IMR-90 (cell line): ENCODE results near the gene STOX1. TPM values are rescaled to one million over a fixed set of nuclear protein-coding genes. Genes with fewer than 3 reads are reported as not detected.
"Not testable (repeated sequence)": the region's sequence is repeated elsewhere in the genome, so short reads cannot be mapped to it uniquely, and the experiment has no call there.

ENCODE experiments used
- ATAC-seq: fragments of 200-7000 bp; cut with Tn5 transposase; 2 replicates; pipeline ENCODE4 v1.9.1; 2020; ENCODE audit warnings: low read depth, mild to moderate bottlenecking, moderate library complexity
- BruUV-seq: library from RNA; stranded (reverse); fragments of 400-500 nt; replicated peaks from 2 replicates; lab custom pipeline; 2021; lab: Mats Ljungman, UMichigan
- CTCF ChIA-PET: fragments of 300-600 bp; formaldehyde crosslinking; extraction: SDS; loops from one replicate; lab custom pipeline; 2021; ENCODE audit warnings: antibody characterized with exemption; lab: Yijun Ruan, JAX
- POLR2A ChIA-PET: fragments of 300-600 bp; sonication (Branson Sonifier 250); formaldehyde crosslinking; loops from one replicate; lab custom pipeline; 2022; ENCODE audit warnings: antibody characterized with exemption; ENCODE audit not compliant: unreplicated experiment; lab: Charles Lee
- DNase-seq: peaks from one replicate; pipeline ENCODE4 v3.0.0; 2013
- H2AFZ ChIP-seq: replicated peaks from 2 replicates; pipeline ENCODE3; 2013; ENCODE audit warnings: low read length, mild to moderate bottlenecking; ENCODE audit not compliant: poor library complexity
- H2AK5ac ChIP-seq: 2 replicates; pipeline ENCODE4 v1.6.1; 2013; ENCODE audit warnings: low read depth, low read length, inconsistent platforms
- H2AK9ac ChIP-seq: replicated peaks from 2 replicates; pipeline ENCODE3; 2013; ENCODE audit warnings: mild to moderate bottlenecking, low read depth, low read length, moderate library complexity; ENCODE audit not compliant: poor library complexity
- H2BK120ac ChIP-seq: 2 replicates; pipeline ENCODE4 v1.6.1; 2013; ENCODE audit warnings: low read depth, low read length, inconsistent platforms
- H2BK15ac ChIP-seq: 3 replicates; pipeline ENCODE4 v1.6.1; 2013; ENCODE audit warnings: low read depth, low read length, inconsistent platforms
- H2BK20ac ChIP-seq: 2 replicates; pipeline ENCODE4 v1.6.1; 2013; ENCODE audit warnings: low read depth, mild to moderate bottlenecking, inconsistent platforms, low read length, moderate library complexity
- H2BK5ac ChIP-seq: 2 replicates; pipeline ENCODE4 v1.6.1; 2013; ENCODE audit warnings: mild to moderate bottlenecking, low read depth, low read length, inconsistent platforms; ENCODE audit not compliant: poor library complexity, severe bottlenecking
- H3K14ac ChIP-seq: replicated peaks from 2 replicates; pipeline ENCODE4 v1.6.1; 2013; ENCODE audit warnings: low read depth, low read length, inconsistent platforms
- H3K18ac ChIP-seq: 2 replicates; pipeline ENCODE4 v1.6.1; 2013; ENCODE audit warnings: low read depth, low read length, control low read depth
- H3K23ac ChIP-seq: 2 replicates; pipeline ENCODE4 v1.6.1; 2013; ENCODE audit warnings: low read depth, low read length, inconsistent platforms
- H3K27ac ChIP-seq: 2 replicates; pipeline ENCODE4 v1.5.1; 2013; ENCODE audit warnings: mild to moderate bottlenecking, control low read depth, low read length; ENCODE audit not compliant: insufficient read depth
- H3K27me3 ChIP-seq: 2 replicates; pipeline ENCODE4 v1.6.1; 2013; ENCODE audit warnings: low read length; ENCODE audit not compliant: control insufficient read depth, insufficient read depth
- H3K36me3 ChIP-seq: 2 replicates; pipeline ENCODE4 v1.6.1; 2013; ENCODE audit warnings: low read length, mixed read lengths; ENCODE audit not compliant: control insufficient read depth, insufficient read depth
- H3K4ac ChIP-seq: 2 replicates; pipeline ENCODE4 v1.6.1; 2013; ENCODE audit warnings: low read depth, low read length, inconsistent platforms
- H3K4me1 ChIP-seq: 2 replicates; pipeline ENCODE4 v1.6.1; 2013; ENCODE audit warnings: low read length, mixed read lengths; ENCODE audit not compliant: control insufficient read depth, insufficient read depth
- H3K4me2 ChIP-seq: 2 replicates; pipeline ENCODE4 v1.6.1; 2013; ENCODE audit warnings: low read depth, mild to moderate bottlenecking, control low read depth, low read length, moderate library complexity
- H3K4me3 ChIP-seq: 2 replicates; pipeline ENCODE4 v1.5.1; 2013; ENCODE audit warnings: low read depth, mild to moderate bottlenecking, control low read depth, low read length, moderate library complexity; ENCODE audit not compliant: insufficient read depth
- H3K56ac ChIP-seq: 2 replicates; pipeline ENCODE4 v1.6.1; 2013; ENCODE audit warnings: low read length, inconsistent platforms; ENCODE audit not compliant: insufficient read depth; ENCODE audit errors: extremely low read depth
- H3K79me1 ChIP-seq, 2 experiments: 2 replicates each; pipeline ENCODE4 v1.6.1; 2013; ENCODE audit warnings: low read length in 2 of 2, inconsistent platforms in 1 of 2, low read depth in 1 of 2
- H3K9ac ChIP-seq: 2 replicates; pipeline ENCODE4 v1.6.1; 2013; ENCODE audit warnings: low read depth, low read length, control low read depth
- H3K9me1 ChIP-seq: 2 replicates; pipeline ENCODE4 v1.6.1; 2013; ENCODE audit warnings: low read length, inconsistent platforms; ENCODE audit not compliant: insufficient read depth
- H3K9me3 ChIP-seq: 2 replicates; pipeline ENCODE4 v1.6.1; 2013; ENCODE audit warnings: low read length; ENCODE audit not compliant: control insufficient read depth, insufficient read depth
- H4K20me1 ChIP-seq: 2 replicates; pipeline ENCODE4 v1.6.1; 2013; ENCODE audit warnings: low read length, inconsistent platforms; ENCODE audit not compliant: insufficient read depth
- H4K5ac ChIP-seq: 2 replicates; pipeline ENCODE4 v1.6.1; 2013; ENCODE audit warnings: mild to moderate bottlenecking, low read depth, low read length, control low read depth
- H4K8ac ChIP-seq, 2 experiments: 2 replicates each; pipeline ENCODE4 v1.6.1; 2013; ENCODE audit warnings: low read depth in 2 of 2, low read length in 2 of 2, control low read depth in 1 of 2, inconsistent platforms in 1 of 2
- H4K91ac ChIP-seq: 2 replicates; pipeline ENCODE4 v1.6.1; 2013; ENCODE audit warnings: low read depth, low read length, inconsistent platforms; ENCODE audit not compliant: insufficient read depth
- CHD1 ChIP-seq: IDR thresholded peaks from 2 replicates; pipeline ENCODE4 v1.6.1; 2012; ENCODE audit warnings: low read depth, low read length, improper control_type of control experiment
- FOS ChIP-seq: fragments of 150-350 bp; IDR thresholded peaks from 2 replicates; pipeline ENCODE4 v1.6.1; 2016; ENCODE audit warnings: low read depth, low read length
- MAFK ChIP-seq: IDR thresholded peaks from 2 replicates; pipeline ENCODE4 v1.6.1; 2012; ENCODE audit warnings: low read depth, low read length, improper control_type of control experiment
- NFE2L2 ChIP-seq: fragments of 150-350 bp; IDR thresholded peaks from 2 replicates; pipeline ENCODE4 v1.6.1; 2016; ENCODE audit warnings: low read depth, mild to moderate bottlenecking, low read length
- RFX5 ChIP-seq: IDR thresholded peaks from 2 replicates; pipeline ENCODE4 v1.8.0; 2012; ENCODE audit warnings: low read depth, mild to moderate bottlenecking, low read length, moderate library complexity
- USF2 ChIP-seq: fragments of 150-350 bp; IDR thresholded peaks from 2 replicates; pipeline ENCODE4 v1.6.1; 2017; ENCODE audit warnings: mild to moderate bottlenecking, antibody characterized with exemption, low read length, low read depth
- WGBS, 2 experiments: methylation state at CpG; one replicate each; pipeline versions ENCODE4 v1.1.5 to v1.1.7; 2013; ENCODE audit warnings: missing lambda C conversion rate in 2 of 2; ENCODE audit not compliant: insufficient read length in 1 of 2; ENCODE audit errors: extremely low coverage in 2 of 2; 5-methylcytosine and 5-hydroxymethylcytosine counted together
- dilution Hi-C: fragments of 300-500 bp; cut with HindIII; formaldehyde crosslinking; loops from one replicate; pipeline ENCODE4 v1.14.3; 2018; ENCODE audit warnings: low sequenced_read_pairs; ENCODE audit not compliant: unreplicated experiment
- in situ Hi-C: fragments of 300-500 bp; cut with MboI; formaldehyde crosslinking; loops from 3 replicates; pipeline ENCODE4 v1.14.3; 2019; ENCODE audit warnings: low sequenced_read_pairs, inconsistent platforms, mixed read lengths
- intact Hi-C: fragments of 100-400 bp; cut with micrococcal nuclease; formaldehyde crosslinking; loops from 2 replicates; pipeline ENCODE4 v1.10.0; 2022
- polyA plus RNA-seq, 3 experiments: library from polyadenylated mRNA; depleted of rRNA; stranded (reverse); fragments of >200 nt; gene quantifications; 2 replicates each; pipeline ENCODE4 v1.2.3, GENCODE V29; 2012; ENCODE audit warnings: low replicate concordance in 1 of 3
- total RNA-seq: library from RNA; depleted of rRNA; stranded (reverse); fragments of >200 nt; gene quantifications from 2 replicates; pipeline ENCODE4 v1.2.3, GENCODE V29; 2012

Gene STOX1
- total and polyA plus RNA-seq, 2 of the 4 experiments (the other 2 are of a cell fraction), result 0.03 to 0.18 TPM

GRCh38 chr10:68816796-68817412 is 10.4 kb upstream of the STOX1 start:
- CTCF ChIA-PET, result no interaction called here
- intact Hi-C loops, result no loop called here

GRCh38 chr10:68820359-68820758 is 7.0 kb upstream of the STOX1 start:
- POLR2A ChIA-PET, in situ Hi-C loops, H2AK9ac ChIP-seq, H3K9me1 ChIP-seq, H3K18ac ChIP-seq, H2BK15ac ChIP-seq, H2AK5ac ChIP-seq, H3K4ac ChIP-seq, H2AFZ ChIP-seq, H4K5ac ChIP-seq, H3K9me3 ChIP-seq, H3K27ac ChIP-seq, H3K14ac ChIP-seq, H3K56ac ChIP-seq, BruUV-seq, H3K36me3 ChIP-seq, H3K4me1 ChIP-seq, H4K91ac ChIP-seq, dilution Hi-C loops, H4K20me1 ChIP-seq, ATAC-seq, H3K79me1 ChIP-seq, intact Hi-C loops, H2BK20ac ChIP-seq, H3K27me3 ChIP-seq, DNase-seq, H3K4me2 ChIP-seq, H2BK120ac ChIP-seq, CTCF ChIA-PET, H3K9ac ChIP-seq, H4K8ac ChIP-seq, H3K4me3 ChIP-seq, H2BK5ac ChIP-seq, H3K23ac ChIP-seq: not testable (repeated sequence)
- WGBS, 2 experiments, result no CpG with 5 or more reads among the region's 1 CpG

More at GRCh38 chr10:68816796-68817412, 10.4 kb upstream of the STOX1 start:
- Histone ChIP-seq H4K5ac (no peak overlapping the region), H3K23ac (no peak overlapping the region), H3K9me3 (no peaks in the 10 kb centered on the region), H3K18ac (no peak overlapping the region), H2BK5ac (no peak overlapping the region), H2BK20ac (no peak overlapping the region), H3K27ac (no peak overlapping the region), H2BK15ac (no peak overlapping the region), H2BK120ac (no peak overlapping the region), H3K79me1 (no peaks in the 10 kb centered on the region), H4K91ac (no peak overlapping the region), H3K4me2 (no peak overlapping the region), H3K14ac (no peak overlapping the region), H2AFZ (no peak overlapping the region), H3K4me1 (no peaks in the 10 kb centered on the region), H2AK5ac (no peak overlapping the region), H3K9ac (no peak overlapping the region), H4K20me1 (no peaks in the 10 kb centered on the region), H3K9me1 (no peaks in the 10 kb centered on the region), H2AK9ac (no peak overlapping the region), H3K4me3 (no peak overlapping the region), H3K4ac (no peak overlapping the region), H4K8ac (no peak overlapping the region), H3K56ac (no peak overlapping the region), H3K36me3 (no peaks in the 10 kb centered on the region), H3K27me3 (peaks cover 3% of the 10 kb centered on the region)
- TF ChIP-seq CHD1 (no peak), USF2 (no peak), FOS (no peak), RFX5 (no peak), MAFK (no peak), NFE2L2 (no peak)
- in situ Hi-C loops, result no loop called here
- POLR2A ChIA-PET, result no interaction called here
- DNase-seq (no peak), ATAC-seq (no peak)
- no CpG with 5 or more reads among the region's 4 CpGs for WGBS, 2 experiments
- no TSS peak for BruUV-seq
- dilution Hi-C loops, result no loop called here
